Stimulated activated CD4-positive, alpha-beta T cell treated with anti-CD3 and anti-CD28 coated beads, Interleukin-15, amount 100 ng/mL, for 1 hour (primary cell): Measurements from ENCODE around the gene SLC4A2.
A peak's percentile ranks its signal among the peaks of the same experiment; 100 is the strongest.
"Not testable (repeated sequence)": the region's sequence is repeated elsewhere in the genome, so short reads cannot be mapped to it uniquely, and the experiment has no call there.

Experiments
- DNase-seq, 2 donors: peaks; one replicate each; pipeline ENCODE4 v3.0.0-alpha.2; 2020; ENCODE audit warnings: low read depth in 1 of 2, low spot score in 1 of 2

Gene SLC4A2

DNA sequence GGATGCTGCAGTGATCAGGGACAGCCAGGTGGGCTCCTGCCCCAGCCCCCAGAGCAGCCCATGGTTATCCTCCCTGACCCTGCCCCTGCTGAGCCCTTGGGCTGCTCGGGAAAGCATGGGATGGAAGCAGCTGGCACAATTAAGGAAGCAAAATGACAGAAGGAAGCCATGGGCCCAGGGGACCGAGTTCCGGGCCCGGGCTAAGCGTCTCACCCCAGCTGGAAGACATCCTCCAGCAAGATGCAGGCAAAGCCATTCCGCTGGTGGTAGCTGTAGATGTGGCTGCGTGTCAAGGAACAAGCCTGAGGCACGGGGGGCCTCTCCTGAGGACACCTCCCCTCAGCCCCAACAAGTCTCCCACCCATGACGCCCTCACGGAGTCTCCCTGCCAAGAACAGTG lies 36.2 kb upstream of the SLC4A2 start:
- DNase-seq: no peak

GRCh38 chr7:151024435-151025056 lies 34.8 kb upstream of the SLC4A2 start, which contains the start of gene ATG9B:
TSS of gene ATG9B (minus strand) at chr7:151024494. CDS start at chr7:151024423, 71 bp downstream.
- DNase-seq: no peak

GRCh38 chr7:151025924-151026671 lies 33.3 kb upstream of the SLC4A2 start:
- DNase-seq: no peak

DNA sequence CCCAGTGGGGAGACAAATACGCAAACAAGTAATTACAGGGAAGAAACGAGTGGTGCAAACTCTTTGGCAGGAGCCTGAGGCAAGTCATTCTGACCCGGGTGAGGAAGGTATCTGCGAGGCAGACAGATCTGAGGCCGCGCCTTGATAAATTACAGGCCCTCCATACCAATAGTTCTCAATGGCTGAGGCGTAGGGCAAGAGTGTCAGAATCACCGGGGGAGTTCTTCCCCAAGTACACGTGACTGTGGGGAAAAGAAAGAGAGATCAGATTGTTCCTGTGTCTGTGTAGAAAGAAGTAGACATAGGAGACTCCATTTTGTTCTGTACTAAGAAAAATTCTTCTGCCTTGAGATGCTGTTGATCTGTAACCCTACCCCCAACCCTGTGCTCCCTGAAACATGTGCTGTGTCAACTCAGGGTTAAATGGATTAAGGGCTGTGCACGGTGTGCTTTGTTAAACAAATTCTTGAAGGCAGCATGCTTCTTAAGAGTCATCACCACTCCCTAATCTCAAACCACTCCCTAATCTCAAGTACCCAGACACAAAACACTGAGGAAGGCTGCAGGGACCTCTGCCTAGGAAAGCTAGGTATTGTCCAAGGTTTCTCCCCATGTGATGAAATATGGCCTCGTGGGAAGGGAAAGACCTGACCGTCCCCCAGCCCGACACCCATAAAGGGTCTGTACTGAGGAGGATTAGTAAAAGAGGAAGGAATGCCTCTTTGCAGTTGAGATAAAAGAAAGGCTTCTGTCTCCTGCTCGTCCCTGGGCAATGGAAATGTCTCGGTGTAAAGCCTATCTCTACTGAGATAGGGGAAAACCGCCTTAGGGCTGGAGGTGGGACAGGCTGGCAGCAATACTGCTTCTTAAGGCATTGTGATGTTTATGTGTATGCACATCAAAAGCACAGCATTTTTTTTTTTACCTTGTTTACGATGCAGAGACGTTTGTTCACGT lies 32.3 kb upstream of the SLC4A2 start:
- not testable (repeated sequence) for DNase-seq

DNA sequence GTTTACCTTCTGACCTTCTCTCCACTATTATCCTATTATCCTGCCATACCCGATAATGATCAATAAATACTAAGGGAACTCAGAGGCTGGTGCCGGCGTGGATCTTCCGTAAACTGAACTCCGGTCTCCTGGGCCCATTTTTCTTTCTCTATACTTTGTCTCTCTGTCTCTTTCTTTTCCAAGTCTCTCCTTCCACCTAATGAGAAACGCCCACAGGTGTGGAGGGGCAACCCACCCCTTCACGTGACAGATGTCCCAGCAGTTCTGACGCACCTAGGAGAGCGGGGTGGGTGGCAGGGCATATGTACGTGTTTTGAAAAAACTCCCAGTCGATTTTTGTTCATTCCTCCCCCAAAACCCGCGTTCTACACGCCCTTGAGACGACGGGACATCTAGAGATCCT lies 31.7 kb upstream of the SLC4A2 start:
- not testable (repeated sequence) for DNase-seq

DNA sequence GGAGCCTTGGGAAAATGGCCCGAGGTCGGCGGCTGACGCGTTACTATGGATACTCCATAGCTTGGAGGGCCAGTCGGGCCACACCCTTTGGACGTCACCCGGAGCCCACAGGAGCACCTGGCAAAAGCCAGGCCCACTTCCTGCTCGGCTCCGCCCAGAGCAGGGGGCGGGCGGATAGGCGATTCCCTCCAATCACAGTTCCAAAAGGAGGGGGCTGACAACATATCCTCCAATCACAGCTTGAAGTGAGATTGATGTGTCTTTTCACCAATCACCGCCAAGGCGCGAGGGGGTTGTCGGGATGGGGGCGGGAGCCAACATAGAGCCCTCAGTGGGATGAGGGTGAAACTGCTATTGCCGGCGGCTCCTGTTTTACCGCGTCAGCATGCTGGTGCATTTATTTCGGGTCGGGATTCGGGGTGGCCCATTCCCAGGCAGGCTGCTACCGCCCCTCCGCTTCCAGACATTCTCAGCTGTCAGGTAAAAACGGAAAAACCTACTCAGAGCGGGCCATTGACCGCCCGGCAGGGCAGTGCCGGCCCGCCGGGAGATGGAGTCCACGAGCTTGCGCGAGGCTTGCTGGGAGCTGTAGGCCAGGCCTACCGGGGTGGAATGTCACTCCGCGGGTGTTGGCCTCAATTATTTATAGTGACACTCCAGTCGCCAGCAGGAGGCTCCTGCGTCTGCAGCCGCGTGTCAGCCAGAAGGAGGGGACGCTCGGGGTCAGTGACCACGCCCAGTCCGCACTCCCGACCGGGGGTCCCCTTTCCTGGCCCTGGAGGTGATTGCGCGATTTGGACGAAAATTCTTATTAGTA lies 31.1 kb upstream of the SLC4A2 start, which contains the start of gene ABCB8:
Gene ABCB8, plus strand, starts transcription at position 320 of the 817 bp plus-strand sequence. Its CDS starts 66 bp downstream, at position 386.
- DNase-seq: peak; percentile 87 to 96

DNA sequence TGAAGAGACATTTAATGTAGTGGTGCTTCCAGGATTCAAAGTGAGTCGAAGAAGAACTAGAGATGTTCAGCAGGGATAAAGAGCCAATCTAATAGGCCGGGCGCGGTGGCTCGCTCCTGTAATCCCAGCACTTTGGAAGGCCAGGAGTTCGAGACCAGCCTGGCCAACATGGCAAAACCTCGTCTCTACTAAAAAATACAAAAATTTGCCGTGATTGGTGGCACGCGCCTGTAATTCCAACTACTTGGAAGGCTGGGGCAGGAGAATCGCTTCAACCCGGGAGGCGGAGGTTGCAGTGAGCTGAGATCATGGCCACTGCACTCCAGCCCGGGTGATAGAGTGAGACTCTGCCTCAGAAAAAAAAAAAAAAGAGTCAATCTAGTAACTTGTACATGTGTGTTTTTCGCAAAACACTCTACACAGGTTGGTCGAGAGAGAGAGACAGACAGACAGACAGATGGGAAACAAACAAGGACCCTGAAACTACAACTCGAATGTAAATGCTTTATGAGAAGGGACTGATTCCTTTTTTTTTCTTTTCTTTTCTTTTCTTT lies 30.4 kb upstream of the SLC4A2 start:
- DNase-seq: no peak

DNA sequence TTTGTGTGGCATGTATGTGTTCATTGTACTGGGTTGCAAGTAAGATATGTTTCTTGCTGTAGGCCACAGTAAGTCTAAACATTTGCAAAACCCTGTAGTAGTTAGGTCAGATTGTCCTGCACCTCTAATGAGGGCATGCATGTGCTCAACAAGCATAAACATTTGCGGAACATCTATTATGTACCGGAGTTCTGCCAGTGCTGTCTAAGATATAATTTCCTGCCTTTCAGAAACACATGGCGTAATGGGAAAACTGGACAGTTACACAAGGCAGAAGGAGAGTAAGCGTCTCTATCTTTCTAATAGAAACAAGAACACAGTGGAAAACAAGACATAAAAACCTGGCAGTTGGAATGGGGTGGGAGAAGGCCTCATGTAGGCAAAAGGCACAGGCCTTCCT lies 28.4 kb upstream of the SLC4A2 start:
- DNase-seq: no peak

GRCh38 chr7:151032936-151033863 lies 26.2 kb upstream of the SLC4A2 start:
- DNase-seq: no peak

DNA sequence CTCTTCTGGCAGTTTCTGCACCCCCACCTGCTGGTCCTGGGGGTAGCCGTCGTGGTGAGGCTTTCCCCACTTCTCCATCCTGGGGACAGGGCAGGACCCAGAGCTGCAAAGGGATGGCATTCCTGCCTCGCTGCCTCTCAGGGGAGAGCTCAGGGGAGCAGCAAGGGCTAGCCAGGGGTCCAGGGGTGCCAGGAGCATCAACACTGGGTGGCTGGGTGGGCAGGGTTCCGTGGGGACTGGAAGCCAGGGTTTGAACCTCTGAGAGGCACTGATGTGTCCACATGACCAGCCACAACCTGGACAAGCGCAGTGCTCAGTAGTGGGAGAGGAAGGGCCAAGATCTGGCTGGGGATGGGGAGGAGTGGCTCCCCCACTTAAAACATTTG lies 25.5 kb upstream of the SLC4A2 start:
- no peak for DNase-seq

DNA sequence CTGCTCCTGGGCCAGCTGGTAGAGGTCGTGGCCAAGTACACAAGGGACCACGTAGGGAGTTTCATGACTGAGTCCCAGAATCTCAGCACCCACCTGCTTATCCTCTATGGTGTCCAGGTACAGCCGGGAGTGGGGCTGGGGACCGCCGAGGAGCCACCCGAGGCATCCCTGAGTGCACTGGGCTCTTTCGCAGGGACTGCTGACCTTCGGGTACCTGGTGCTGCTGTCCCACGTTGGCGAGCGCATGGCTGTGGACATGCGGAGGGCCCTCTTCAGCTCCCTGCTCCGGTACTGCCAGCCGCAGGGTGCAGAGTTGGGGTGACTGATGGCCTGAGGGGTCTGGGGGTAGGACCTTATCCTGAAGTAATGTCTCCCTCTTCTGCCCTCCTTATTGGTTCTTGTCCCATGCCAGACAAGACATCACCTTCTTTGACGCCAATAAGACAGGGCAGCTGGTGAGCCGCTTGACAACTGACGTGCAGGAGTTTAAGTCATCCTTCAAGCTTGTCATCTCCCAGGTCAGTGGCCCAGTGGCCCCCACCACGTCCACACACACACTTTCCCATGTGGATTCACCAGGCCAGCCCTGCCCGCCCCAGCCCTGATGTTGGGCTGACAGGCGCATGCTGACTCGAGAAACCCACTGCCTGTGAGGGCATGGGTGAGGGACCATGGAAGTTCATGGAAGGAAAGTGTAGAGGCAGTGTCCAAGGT lies 24.9 kb upstream of the SLC4A2 start:
- no peak for DNase-seq

DNA sequence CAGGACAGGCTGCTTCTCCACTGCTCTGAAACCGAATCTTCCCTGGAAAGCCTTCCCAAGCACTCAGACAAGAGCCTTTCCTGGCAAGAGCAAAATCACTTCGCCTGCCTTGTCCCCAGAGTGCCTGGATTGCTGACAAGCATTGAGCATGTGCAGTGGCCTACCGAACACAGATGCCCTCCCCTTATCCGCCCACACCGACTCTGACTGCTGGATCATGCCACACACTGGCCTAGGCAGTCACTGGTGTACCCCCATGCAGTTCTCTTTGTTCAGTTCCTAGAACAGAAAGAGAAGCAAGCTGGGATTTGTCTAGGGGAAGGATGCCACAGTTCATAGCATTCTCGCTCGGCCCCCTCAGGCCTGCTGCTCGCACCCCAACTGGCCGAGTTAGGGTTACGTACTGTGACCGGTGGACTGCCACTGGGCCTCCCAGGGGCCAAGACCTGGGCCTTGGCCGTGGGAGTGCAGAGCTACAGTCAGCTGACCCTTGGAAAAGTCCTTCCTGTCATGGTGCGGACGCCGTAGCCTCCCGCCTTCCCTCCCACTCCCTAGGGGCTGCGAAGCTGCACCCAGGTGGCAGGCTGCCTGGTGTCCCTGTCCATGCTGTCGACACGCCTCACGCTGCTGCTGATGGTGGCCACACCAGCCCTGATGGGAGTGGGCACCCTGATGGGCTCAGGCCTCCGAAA lies 24.2 kb upstream of the SLC4A2 start:
- DNase-seq: no peak

DNA sequence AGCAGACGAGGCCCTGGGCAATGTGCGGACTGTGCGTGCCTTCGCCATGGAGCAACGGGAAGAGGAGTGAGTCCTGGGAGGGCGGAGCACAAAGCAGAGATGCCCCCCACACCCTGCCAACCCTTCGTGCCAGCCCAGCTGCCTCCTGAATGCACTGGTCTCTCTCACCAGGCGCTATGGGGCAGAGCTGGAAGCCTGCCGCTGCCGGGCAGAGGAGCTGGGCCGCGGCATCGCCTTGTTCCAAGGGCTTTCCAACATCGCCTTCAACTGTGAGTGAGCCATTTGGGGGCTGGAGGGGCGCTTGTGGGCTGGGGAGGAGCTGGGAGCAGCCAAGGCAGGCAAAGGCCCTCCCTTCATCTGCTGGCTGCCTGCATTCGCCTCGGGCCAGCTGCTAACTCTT lies 23.5 kb upstream of the SLC4A2 start:
- DNase-seq: no peak

GRCh38 chr7:151038951-151039849 lies 20.2 kb upstream of the SLC4A2 start:
- DNase-seq: peak in 1 of 2 donors; percentile 33

DNA sequence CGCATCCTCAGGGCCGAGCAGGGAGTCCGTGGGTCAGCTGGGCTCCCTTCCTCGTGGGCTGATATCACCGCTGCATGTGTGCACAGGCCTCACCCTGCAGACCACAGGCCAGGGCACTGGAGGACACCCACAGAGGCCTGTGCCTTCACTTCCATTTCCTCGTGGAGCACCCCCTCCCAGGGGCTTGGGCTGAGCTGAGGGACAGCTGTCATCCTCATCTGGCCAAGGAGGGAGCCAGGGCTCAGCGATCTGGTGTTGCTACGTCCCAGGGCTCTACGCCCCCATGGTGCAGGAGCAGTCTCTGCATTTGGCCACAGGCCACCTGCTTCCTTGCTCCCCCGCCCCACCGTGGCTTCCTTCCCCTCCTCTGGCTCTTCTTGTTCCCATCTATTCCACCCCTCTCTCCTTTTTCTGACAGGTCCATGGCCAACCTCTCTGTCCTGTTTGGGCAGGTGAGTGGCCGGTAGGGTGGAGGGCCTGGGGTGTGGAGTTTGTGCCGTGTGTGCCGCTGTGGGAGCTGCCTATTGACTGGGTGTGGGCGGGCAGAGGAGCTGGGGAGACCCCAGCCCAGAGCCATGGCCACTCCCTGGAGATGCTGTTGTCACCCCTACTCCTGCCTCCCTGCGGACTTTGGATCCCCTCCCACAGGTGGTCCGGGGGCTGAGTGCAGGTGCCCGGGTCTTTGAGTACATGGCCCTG lies 19.4 kb upstream of the SLC4A2 start:
- DNase-seq: no peak

- no peak for DNase-seq
Observed at GRCh38 chr7:151040616-151041375, 18.6 kb upstream of the SLC4A2 start.
